Measurements from ENCODE around the gene EFCC1.

EFCC1 gene

GRCh38 chr3:129050556-129051295 is 49.6 kb downstream of the EFCC1 start:
- H3K4me3 ChIP-seq (replicated peaks; ENCODE audit: low read depth, low read length) = no peak overlapping the region
- no peak for TF ChIP-seq CTCF (IDR thresholded peaks at IDR 0.05; ENCODE audit: low read depth, low read length, missing control alignments)
- DNase-seq (ENCODE audit: extremely low read depth, low read depth) = no peak

GRCh38 chr3:129051871-129052340 is 50.8 kb downstream of the EFCC1 start:
- no peak overlapping the region for H3K4me3 ChIP-seq (replicated peaks; ENCODE audit: low read depth, low read length)
- no peak for DNase-seq (ENCODE audit: extremely low read depth, low read depth)
- TF ChIP-seq CTCF (IDR thresholded peaks at IDR 0.05; ENCODE audit: low read depth, low read length, missing control alignments) = no peak

- no peak for DNase-seq (ENCODE audit: extremely low read depth, low read depth)
- TF ChIP-seq CTCF (IDR thresholded peaks at IDR 0.05; ENCODE audit: low read depth, low read length, missing control alignments) = no peak
- H3K4me3 ChIP-seq (replicated peaks; ENCODE audit: low read depth, low read length) = no peak overlapping the region
Measured at GRCh38 chr3:129052675-129053074, 51.6 kb downstream of the EFCC1 start.

GRCh38 chr3:129054605-129055104 is 53.6 kb downstream of the EFCC1 start:
- TF ChIP-seq CTCF (IDR thresholded peaks at IDR 0.05; ENCODE audit: low read depth, low read length, missing control alignments) = no peak
- no peak for DNase-seq (ENCODE audit: extremely low read depth, low read depth)
- no peak overlapping the region for H3K4me3 ChIP-seq (replicated peaks; ENCODE audit: low read depth, low read length)

GRCh38 chr3:129056451-129057173 is 55.5 kb downstream of the EFCC1 start:
- no peak for DNase-seq (ENCODE audit: extremely low read depth, low read depth)
- no peak for TF ChIP-seq CTCF (IDR thresholded peaks at IDR 0.05; ENCODE audit: low read depth, low read length, missing control alignments)
- no peak overlapping the region for H3K4me3 ChIP-seq (replicated peaks; ENCODE audit: low read depth, low read length)

GRCh38 chr3:129057249-129057648 is 56.1 kb downstream of the EFCC1 start:
- TF ChIP-seq CTCF (IDR thresholded peaks at IDR 0.05; ENCODE audit: low read depth, low read length, missing control alignments) = no peak
- no peak for DNase-seq (ENCODE audit: extremely low read depth, low read depth)
- no peak overlapping the region for H3K4me3 ChIP-seq (replicated peaks; ENCODE audit: low read depth, low read length)

All from HFF-Myc (cell line).